Kidney epithelial cell (primary cell): ENCODE data around the gene GNG12. TPM values are rescaled to one million over a fixed set of nuclear protein-coding genes. Genes with fewer than 3 reads are reported as not detected.

Source experiments
- DNase-seq: peaks from one replicate; pipeline ENCODE4 v3.0.0-alpha.2; 2010; ENCODE audit warnings: low read depth
- H3K27me3 ChIP-seq: 2 replicates; pipeline ENCODE4 v1.6.0; 2011; ENCODE audit warnings: low read length; ENCODE audit not compliant: control insufficient read depth, insufficient read depth
- H3K36me3 ChIP-seq: 2 replicates; pipeline ENCODE4 v1.5.1; 2011; ENCODE audit warnings: low read length; ENCODE audit not compliant: control insufficient read depth, insufficient read depth
- H3K4me3 ChIP-seq: 2 replicates; pipeline ENCODE4 v1.5.1; 2011; ENCODE audit warnings: low read depth, mild to moderate bottlenecking, control low read depth, low read length
- CTCF ChIP-seq: IDR thresholded peaks from 2 replicates; pipeline ENCODE4 v1.5.1; 2011; ENCODE audit warnings: mild to moderate bottlenecking, moderate library complexity, low read length, control low read depth, inconsistent platforms; ENCODE audit not compliant: insufficient read depth, poor library complexity, severe bottlenecking
- total RNA-seq: library from RNA; depleted of rRNA; stranded (reverse); fragments of >200 nt; gene quantifications from 2 replicates; pipeline ENCODE4 v1.2.3, GENCODE V29; 2015

GNG12 gene
- total RNA-seq, 1 donor from 2014 or later, result 85.7 TPM

- no peak for TF ChIP-seq CTCF
- no peak for DNase-seq
- Histone ChIP-seq H3K4me3 (no peak overlapping the region), H3K36me3 (no peaks in the 10 kb centered on the region), H3K27me3 (no peaks in the 10 kb centered on the region)
These were observed 122.8 kb downstream of the GNG12 start for GRCh38 chr1:67710417-67710816.

- H3K27me3 ChIP-seq, result no peaks in the 10 kb centered on the region
- H3K36me3 ChIP-seq, result no peaks in the 10 kb centered on the region
- DNase-seq, result no peak
- no peak overlapping the region for H3K4me3 ChIP-seq
- TF ChIP-seq CTCF, result no peak
These were observed 124.7 kb downstream of the GNG12 start for GRCh38 chr1:67708606-67709005.

GRCh38 chr1:67705735-67706453, 127.4 kb downstream of the GNG12 start:
- Histone ChIP-seq H3K27me3 (no peaks in the 10 kb centered on the region), H3K36me3 (no peaks in the 10 kb centered on the region), H3K4me3 (no peak overlapping the region)
- TF ChIP-seq CTCF, result no peak
- no peak for DNase-seq

- H3K36me3 ChIP-seq, result no peaks in the 10 kb centered on the region
- H3K4me3 ChIP-seq, result no peak overlapping the region
- H3K27me3 ChIP-seq, result no peaks in the 10 kb centered on the region
- no peak for DNase-seq
- TF ChIP-seq CTCF, result no peak
These were observed 128.9 kb downstream of the GNG12 start for GRCh38 chr1:67704351-67704750.

GRCh38 chr1:67701876-67702275, 131.4 kb downstream of the GNG12 start:
- Histone ChIP-seq H3K4me3 (no peak overlapping the region), H3K27me3 (no peaks in the 10 kb centered on the region)
- DNase-seq, result no peak

More at GRCh38 chr1:67701876-67702275, 131.4 kb downstream of the GNG12 start:
- no peak for TF ChIP-seq CTCF
- no peaks in the 10 kb centered on the region for H3K36me3 ChIP-seq
